NCI-H2227 (cell line): Measurements from ENCODE around the gene ZNF500.
"Not testable (repeated sequence)": the region's sequence is repeated elsewhere in the genome, so short reads cannot be mapped to it uniquely, and the experiment has no call there.

Experiments
- DNase-seq: peaks from one replicate; lab custom pipeline; 2025; ENCODE audit not compliant: unreplicated experiment; lab: John Stamatoyannopoulos, UW

Gene ZNF500

GRCh38 chr16:4796982-4797804, 30.2 kb upstream of the ZNF500 start:
- no peak for DNase-seq

GRCh38 chr16:4795828-4796572, 29.0 kb upstream of the ZNF500 start:
- DNase-seq: no peak

GRCh38 chr16:4795181-4795827, 28.3 kb upstream of the ZNF500 start, which contains the start of gene SMIM22:
Gene SMIM22, plus strand, starts transcription at chr16:4795369. Its CDS starts 366 bp downstream, at chr16:4795735.
- peak; percentile 72 for DNase-seq

- DNase-seq: no peak
Measured at GRCh38 chr16:4792951-4793513, 26.1 kb upstream of the ZNF500 start.

GRCh38 chr16:4790871-4791270, 23.9 kb upstream of the ZNF500 start:
- DNase-seq: no peak

GRCh38 chr16:4790261-4790660, 23.3 kb upstream of the ZNF500 start:
- no peak for DNase-seq

- DNase-seq: no peak
Measured at GRCh38 chr16:4788910-4789309, 21.9 kb upstream of the ZNF500 start.

GRCh38 chr16:4788489-4788889, 21.5 kb upstream of the ZNF500 start:
- DNase-seq: no peak

- no peak for DNase-seq
Measured at GRCh38 chr16:4787627-4788482, 20.9 kb upstream of the ZNF500 start, which contains the start of gene SEPTIN12. Gene SEPTIN12, minus strand, starts transcription at chr16:4788345. Its CDS starts 700 bp downstream, at chr16:4787645.

GRCh38 chr16:4787068-4787467, 20.1 kb upstream of the ZNF500 start:
- no peak for DNase-seq

- no peak for DNase-seq
Measured at GRCh38 chr16:4785758-4786433, 18.9 kb upstream of the ZNF500 start.

- not testable (repeated sequence) for DNase-seq
Measured at GRCh38 chr16:4784444-4784987, 17.6 kb upstream of the ZNF500 start.

- DNase-seq: no peak
Measured at GRCh38 chr16:4783951-4784336, 17.0 kb upstream of the ZNF500 start.

- DNase-seq: no peak
Measured at GRCh38 chr16:4783251-4783950, 16.4 kb upstream of the ZNF500 start.

GRCh38 chr16:4780235-4780634, 13.3 kb upstream of the ZNF500 start:
- no peak for DNase-seq

- no peak for DNase-seq
Measured at GRCh38 chr16:4778050-4778392, 11.1 kb upstream of the ZNF500 start.

GRCh38 chr16:4777339-4778049, 10.5 kb upstream of the ZNF500 start:
- no peak for DNase-seq

GRCh38 chr16:4776141-4776705, 9.3 kb upstream of the ZNF500 start:
- no peak for DNase-seq
